Stimulated activated naive CD8-positive, alpha-beta T cell treated with anti-CD3 and anti-CD28 coated beads, Interleukin-15, Interleukin-2, amounts not matched to agents 100 U/mL and 50 U/mL, for 24 hours (primary cell): Measurements from ENCODE around the gene HORMAD2.

ENCODE experiments used
- ATAC-seq: fragments of 150-1000 bp; cut with Tn5 transposase; one replicate; pipeline ENCODE4 v1.10.0; 2021
- DNase-seq: peaks from one replicate; pipeline ENCODE4 v3.0.0; 2021

The HORMAD2 gene

GRCh38 chr22:30079952-30080533, at the start of gene HORMAD2:
Gene HORMAD2, plus strand, starts transcription at chr22:30080464. Its CDS starts 13,489 bp downstream, at chr22:30093953.
- no peak for DNase-seq
- ATAC-seq, result no peak

- ATAC-seq, result no peak
Observed at GRCh38 chr22:30031328-30031727, 48.9 kb upstream of the HORMAD2 start.

DNA sequence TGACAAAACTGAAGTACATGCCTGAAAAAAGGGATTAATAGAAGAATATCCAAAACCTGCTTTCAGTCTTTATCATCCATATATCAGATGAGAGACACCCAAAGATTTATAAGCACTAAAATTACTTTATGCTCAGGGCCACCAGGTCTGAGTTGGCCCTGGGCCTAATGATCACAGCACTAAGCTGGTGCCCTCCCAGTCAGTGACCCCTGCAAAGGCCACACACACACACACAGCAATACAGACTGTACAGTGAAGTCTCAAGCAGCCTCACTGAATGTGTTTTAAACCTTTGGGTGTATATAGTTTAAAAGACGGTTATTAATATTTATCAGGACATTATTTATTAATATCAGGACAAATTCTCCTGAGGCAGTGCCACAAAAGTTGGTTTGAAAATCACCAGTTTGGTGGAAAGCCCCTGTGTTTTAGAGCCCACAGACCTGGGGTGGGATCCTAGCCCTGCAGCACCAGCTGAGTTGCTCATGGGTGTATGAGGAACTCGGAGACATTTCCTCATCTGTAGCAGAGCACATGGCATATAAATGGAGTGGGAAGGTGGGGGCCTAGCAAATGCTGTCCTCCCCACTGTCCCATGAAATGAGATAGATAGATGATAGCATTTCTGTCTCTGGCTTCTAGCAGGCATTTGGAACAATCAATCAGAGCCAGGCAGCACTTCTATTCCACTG, 48.4 kb upstream of the HORMAD2 start:
- DNase-seq (no peak), ATAC-seq (no peak)

More at GRCh38 chr22:30031328-30031727, 48.9 kb upstream of the HORMAD2 start:
- DNase-seq, result no peak

GRCh38 chr22:30033137-30033536, 47.1 kb upstream of the HORMAD2 start:
- no peak for ATAC-seq
- no peak for DNase-seq

- DNase-seq (no peak), ATAC-seq (no peak)
Observed at GRCh38 chr22:30033901-30034300, 46.4 kb upstream of the HORMAD2 start.

GRCh38 chr22:30036656-30037055, 43.6 kb upstream of the HORMAD2 start:
- no peak for DNase-seq
- no peak for ATAC-seq

DNA sequence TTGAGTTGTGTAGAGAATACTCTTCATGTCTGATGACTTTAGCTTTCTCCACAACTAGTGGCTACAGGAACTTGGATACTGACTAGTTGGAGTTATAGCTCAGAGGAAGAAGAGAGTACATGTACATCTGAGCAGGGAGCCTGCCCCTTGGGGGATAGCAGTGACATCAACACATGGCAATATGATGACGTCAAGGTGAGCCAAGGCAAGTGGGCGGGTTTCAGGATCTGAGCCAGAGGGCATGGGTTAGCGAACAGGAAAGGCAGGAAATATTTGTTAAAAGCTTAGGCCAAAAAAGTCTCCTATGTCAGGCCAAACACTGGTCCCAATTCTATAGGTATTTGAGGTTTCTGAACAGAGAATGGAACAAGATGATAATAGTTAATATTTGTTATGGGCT, 42.0 kb upstream of the HORMAD2 start:
- ATAC-seq (no peak), DNase-seq (no peak)

GRCh38 chr22:30040499-30041260, 39.6 kb upstream of the HORMAD2 start:
- no peak for DNase-seq

DNA sequence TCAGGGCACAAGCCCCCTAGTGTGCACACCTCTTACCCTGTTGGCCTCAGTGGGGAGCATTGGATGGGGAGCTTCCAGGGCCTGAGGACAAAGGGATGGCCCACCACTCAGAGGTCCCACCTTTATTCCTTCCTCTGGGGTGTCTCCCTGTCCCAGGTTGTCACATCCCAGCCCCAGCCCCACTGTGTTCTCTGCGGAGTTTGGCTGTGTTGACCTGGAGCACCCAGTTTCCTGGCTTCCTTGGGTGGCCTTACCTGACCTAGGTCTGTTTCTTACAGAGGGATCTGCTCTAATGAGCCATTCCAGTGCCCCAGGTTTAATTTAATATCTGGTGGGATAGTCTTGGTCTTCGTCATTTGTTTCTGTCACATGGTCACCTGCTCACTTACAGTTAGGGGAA, 38.8 kb upstream of the HORMAD2 start:
- DNase-seq (no peak), ATAC-seq (no peak)

More at GRCh38 chr22:30040499-30041260, 39.6 kb upstream of the HORMAD2 start:
- no peak for ATAC-seq

- ATAC-seq (no peak), DNase-seq (no peak)
Observed at GRCh38 chr22:30041881-30042280, 38.4 kb upstream of the HORMAD2 start.

- no peak for ATAC-seq
- DNase-seq, result no peak
Observed at GRCh38 chr22:30043161-30043560, 37.1 kb upstream of the HORMAD2 start.

DNA sequence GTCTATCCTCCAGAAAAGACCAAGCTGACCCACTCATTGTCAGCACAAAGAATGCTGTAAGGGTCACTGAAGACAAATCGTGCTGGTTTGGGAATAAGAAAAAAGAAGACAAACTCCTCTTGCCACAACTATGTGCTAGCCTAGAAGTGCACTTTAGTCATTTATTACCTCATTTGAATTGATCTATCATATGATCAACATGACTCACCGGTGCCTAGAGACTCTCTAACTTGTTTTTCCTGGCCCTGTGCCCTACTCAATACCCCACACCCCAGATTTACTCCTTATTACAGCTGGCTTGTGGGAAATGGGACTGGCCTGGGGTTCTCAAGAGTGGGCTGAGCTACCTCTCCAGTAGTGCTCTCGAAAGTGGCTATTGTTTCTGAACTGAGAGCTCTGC, 35.9 kb upstream of the HORMAD2 start:
- no peak for ATAC-seq
- DNase-seq, result no peak

DNA sequence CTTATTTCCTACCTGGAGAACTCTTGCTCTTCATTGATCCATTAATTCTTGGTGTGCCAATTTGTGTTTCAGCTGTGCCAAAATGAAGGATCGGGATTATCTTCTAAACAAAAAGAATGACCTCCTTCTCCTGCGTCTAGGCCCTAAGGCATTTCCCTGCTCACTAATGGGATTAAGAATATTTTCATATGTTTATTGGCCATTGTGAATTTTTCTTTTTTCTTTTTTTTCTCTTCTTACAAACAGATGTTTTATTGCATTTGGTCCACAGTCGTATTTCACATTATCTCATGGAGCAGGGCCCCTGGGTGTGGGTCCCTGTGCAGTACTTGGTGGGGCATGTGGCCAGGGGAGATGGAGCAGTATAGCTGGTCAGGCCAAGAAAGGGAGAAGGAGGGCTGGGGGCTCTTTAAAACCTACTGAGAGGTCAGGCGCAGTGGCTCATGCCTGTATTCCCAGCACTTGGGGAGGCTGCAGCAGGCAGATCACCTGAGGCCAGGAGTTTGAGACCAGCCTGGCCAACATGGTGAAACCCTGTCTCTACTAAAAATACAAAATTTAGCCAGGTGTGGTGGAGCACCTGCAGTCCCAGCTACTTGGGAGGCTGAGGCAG, 35.3 kb upstream of the HORMAD2 start:
- ATAC-seq, result no peak
- no peak for DNase-seq

- ATAC-seq, result no peak
- no peak for DNase-seq
Observed at GRCh38 chr22:30045494-30045887, 34.8 kb upstream of the HORMAD2 start.

- DNase-seq, result no peak
- ATAC-seq, result no peak
Observed at GRCh38 chr22:30045901-30046715, 34.2 kb upstream of the HORMAD2 start.

DNA sequence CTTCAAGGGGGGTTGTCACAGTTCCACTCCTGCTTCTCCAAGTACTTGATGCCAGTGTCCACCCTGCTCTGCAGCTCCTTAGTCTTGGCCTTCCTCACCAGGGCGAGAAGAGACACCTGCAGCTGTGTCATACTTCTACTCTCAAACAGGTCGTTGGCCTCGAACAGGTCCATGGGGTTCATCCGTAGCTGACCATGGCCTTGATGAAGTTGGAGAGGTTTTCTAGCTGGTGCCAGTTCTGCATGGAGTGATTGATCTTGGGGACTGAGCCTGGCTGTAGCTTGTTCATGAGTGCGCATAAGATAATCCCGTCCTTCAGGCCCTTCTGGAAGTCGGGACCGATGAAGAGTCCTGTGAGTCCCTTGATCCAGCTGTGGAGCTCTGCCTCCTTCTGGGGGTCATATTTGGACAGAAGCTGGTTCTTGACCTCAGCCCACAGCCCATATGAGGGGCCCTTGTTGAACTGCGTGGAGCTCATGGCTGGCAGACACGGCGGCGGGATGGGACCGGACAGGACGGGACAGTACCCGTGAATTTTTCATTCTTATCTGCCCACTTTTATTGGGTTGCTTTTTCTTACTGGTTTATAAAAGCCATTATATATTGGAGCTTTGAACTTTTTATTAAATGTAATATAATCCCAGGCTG, 33.4 kb upstream of the HORMAD2 start:
- DNase-seq (no peak), ATAC-seq (no peak)

DNA sequence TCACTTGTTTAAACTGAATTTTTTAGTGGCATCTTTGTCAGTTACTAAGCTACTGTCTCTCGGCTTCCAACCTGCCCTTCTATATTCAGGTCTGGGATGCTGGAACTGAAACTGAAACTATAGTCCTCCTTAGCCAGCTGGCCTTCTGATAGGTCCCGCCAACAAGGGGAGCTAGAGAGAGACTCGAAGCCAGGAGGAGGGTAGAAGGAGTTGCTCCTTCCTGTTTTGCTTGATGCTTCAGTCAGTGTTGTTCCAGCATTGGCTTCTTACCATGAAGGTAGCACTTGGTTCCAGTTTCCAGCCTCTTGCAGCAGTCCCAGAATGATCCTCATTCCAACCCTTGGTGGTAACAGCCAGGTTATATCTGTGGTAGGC, 32.9 kb upstream of the HORMAD2 start:
- DNase-seq (no peak), ATAC-seq (no peak)

GRCh38 chr22:30048681-30049080, 31.6 kb upstream of the HORMAD2 start:
- ATAC-seq, result no peak
- no peak for DNase-seq

- DNase-seq (no peak), ATAC-seq (no peak)
Observed at GRCh38 chr22:30054067-30054763, 26.0 kb upstream of the HORMAD2 start.

GRCh38 chr22:30054764-30055069, 25.5 kb upstream of the HORMAD2 start:
- ATAC-seq (no peak), DNase-seq (no peak)

- DNase-seq (no peak), ATAC-seq (no peak)
Observed at GRCh38 chr22:30056015-30056414, 24.2 kb upstream of the HORMAD2 start.
